COR-L47 (cell line): Measurements from ENCODE around the gene BCAS4.

Source experiments
- DNase-seq: peaks from one replicate; lab custom pipeline; 2025; lab: John Stamatoyannopoulos, UW

Gene BCAS4

DNA sequence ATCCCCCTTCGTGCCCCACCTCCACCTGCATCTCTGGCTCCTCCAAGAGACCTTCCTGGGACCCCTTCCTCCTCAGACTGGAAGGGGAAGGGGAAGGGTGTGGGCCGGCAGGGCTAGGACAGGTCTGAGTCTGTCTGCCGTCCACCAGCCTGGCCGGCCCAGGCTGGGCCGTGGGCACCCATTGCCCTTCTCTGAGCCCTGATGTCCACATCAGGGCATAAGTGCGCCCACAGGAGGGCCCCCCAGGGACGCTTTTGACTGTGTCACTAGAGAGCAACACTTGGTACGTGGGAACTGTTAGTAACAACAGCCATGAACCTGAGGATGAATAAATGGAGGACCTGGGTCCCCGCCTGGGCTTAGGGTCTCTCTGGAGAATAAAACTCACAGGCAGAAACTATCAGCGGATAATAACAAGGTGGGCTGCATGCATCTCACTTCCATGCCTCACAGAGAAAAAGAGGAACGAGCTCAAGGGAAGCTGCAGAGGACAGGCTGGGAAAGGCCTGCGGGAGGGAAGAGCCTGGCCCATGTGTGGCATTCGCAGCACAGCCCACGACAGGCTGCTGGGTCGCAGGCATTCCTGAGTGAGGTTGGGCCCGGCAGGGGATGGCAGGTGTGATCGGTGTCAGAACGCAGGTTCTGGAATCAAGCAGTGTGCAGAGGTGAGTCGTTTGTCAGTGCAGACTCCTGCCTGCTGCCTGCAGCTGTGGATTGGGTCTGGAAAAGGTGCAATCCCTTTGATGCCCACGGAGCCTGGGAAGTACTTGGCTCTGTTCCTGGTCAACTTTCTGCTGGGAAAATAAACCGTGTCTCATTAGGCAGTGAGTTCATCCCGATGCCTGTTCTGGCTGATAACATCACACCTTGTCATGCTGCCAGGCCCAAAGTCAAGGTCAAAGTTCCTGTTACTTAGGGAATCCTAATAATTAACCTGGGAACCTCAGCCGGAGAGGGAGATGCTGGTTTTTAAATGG lies 60.9 kb downstream of the BCAS4 start:
- no peak for DNase-seq

DNA sequence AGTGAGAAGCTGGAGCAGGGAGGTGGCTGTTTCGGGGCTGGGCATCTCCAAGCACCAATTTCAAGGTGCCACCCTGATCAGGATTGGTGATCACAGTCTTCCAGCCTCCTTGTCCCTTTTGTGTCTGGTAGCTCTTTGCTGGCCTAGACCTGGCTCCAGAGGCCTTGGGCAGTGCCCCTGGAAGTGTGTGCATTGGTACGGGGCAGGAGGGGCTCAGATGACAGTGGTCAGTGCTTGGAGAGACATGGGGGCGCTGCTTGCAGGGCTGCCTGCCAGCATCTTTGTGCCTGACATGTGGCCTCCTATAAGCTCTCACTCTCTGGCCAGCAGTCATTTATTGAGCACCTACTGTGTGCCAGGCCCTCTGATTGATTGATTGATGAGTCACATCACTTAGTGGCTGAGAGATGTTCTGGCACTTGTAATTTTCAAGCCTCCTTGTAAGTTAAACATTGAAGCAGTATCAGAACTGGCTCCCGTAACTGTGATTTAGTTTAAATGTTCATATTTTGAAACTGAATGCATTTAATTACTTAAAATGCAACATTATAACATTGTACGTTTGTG lies 61.7 kb downstream of the BCAS4 start:
- DNase-seq: no peak

DNA sequence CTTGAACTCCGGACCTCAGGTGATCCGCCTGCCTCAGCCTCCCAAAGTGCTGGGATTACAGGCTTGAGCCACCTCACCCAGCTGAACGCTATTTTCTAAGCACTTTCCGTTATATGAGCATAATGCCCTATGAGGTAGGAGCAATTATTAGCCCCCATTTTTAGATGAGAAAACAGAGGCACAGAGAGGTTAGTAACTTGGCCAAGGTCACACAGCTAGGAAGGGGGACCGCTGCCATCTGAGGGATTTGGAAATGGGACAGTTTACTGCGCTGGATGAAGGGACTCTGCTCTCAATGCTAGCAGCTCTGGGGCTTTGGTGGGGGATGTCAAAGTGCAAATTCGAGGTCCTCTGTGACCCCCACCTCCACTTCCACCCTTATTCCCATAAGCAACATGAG lies 62.5 kb downstream of the BCAS4 start:
- DNase-seq: no peak

DNA sequence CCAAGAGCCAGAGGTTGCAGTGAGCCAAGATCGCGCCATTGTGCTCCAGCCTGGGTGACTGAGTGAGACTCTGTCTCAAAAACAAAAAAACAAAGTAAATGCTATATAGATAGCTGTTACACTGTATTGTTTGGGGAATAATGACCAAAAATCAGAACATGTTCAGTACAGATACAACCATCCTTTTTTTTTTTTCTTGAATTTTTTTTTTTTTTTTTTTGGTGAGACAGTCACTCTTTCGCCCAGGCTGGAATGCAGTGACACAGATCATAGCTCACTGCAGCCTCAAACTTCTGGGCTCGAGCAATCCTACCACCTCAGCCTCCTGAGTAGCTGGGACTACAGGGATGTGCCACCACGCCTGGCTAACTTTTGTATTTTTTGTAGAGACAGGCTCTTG lies 63.7 kb downstream of the BCAS4 start:
- no peak for DNase-seq

DNA sequence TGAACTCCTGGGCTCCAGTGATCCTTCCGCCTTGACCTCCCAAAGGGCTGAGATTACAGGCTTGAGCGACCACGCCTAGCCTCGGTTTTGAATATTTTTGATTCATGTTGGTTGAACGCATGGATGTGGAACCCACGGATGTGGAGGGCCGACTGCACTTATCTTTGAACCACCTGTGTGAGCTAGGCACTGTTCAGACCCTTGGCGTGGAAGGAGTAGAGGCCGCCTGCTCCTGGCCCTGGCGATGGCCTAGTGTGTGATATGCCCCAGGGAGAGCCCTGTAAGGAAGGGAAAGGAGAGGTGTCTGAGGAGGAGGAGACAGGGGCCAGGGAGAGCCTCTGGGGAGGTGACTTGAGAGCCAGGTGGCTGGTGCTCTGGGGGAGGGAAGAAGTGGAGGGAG lies 64.3 kb downstream of the BCAS4 start:
- DNase-seq: no peak

DNA sequence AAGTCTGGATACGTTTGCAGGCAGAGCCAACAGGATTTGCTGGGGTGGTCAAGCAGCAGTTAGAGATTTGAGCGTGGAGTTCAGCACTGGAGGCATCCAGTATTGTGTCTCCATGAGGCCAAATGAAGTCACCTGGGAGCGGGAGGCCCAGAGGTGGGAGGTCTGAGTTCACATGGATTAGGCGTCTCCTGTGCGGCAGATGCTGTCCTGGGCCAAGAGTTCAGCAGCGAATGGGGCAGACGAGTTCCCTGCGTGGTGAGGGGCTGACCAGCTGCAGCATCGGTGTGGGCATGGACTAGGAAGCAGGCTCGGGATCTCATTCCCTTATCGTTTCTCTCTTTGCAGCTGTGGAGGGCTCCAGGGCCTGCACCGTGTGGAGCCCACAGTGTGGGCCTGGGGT lies 66.2 kb downstream of the BCAS4 start:
- no peak for DNase-seq

DNA sequence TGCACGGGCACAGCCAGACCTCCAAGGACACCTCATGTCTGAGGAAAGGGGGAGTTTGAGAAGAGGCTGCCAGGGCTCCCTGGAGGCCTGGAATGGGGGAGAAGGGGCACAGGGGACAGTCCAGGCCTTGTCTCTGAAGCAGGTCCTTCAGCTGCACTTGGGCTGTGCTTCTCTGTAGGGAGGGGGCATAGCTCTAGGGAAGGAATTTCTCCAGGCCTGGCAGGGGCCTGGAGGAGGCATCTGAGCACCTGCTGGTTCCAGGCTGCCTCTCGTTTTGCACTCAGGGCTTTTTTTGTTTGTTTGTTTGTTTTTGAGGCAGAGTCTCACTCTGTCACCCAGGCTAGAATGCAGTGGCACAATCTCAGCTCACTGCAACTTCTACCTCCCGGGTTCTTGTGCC lies 67.7 kb downstream of the BCAS4 start:
- no peak for DNase-seq

DNA sequence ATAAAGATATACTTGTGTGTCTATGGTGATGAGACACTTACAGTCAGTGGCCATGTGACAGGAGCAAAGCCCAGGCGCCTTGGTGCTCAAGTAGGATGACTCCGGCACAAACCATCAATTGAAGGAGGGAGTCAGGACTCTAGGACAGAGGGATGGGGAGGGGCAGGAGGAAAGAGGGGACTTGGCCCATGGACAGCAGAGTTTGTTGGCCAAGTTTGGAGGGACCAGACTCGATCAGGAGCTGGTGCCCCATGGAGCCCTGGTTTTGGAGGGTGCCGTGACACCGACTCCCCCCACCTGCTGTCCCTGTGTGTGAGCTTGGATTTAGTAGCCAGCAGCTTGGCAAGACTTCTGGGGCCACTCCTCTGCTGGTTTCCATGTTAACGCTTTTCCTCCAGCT lies 70.3 kb downstream of the BCAS4 start:
- no peak for DNase-seq

DNA sequence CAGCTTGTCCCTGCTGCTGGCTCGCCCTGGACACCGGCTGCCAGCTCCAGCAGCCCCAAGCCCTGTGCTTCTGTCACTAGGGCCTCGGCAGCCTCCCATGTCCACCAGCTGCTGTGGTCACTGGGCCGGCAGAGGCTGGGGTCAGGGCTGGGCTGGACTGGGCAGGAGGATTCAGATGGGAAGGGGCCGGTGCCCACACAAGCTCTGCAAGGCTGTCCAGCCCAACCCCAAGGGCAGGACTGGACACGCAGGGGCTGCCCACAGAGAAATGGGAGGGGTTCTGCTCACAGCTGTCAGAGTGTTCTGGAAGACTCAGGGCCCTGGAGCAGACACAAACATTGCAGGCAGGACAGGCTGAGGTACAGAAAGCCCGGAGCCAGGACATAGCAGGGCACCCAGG lies 70.7 kb downstream of the BCAS4 start:
- DNase-seq: no peak

DNA sequence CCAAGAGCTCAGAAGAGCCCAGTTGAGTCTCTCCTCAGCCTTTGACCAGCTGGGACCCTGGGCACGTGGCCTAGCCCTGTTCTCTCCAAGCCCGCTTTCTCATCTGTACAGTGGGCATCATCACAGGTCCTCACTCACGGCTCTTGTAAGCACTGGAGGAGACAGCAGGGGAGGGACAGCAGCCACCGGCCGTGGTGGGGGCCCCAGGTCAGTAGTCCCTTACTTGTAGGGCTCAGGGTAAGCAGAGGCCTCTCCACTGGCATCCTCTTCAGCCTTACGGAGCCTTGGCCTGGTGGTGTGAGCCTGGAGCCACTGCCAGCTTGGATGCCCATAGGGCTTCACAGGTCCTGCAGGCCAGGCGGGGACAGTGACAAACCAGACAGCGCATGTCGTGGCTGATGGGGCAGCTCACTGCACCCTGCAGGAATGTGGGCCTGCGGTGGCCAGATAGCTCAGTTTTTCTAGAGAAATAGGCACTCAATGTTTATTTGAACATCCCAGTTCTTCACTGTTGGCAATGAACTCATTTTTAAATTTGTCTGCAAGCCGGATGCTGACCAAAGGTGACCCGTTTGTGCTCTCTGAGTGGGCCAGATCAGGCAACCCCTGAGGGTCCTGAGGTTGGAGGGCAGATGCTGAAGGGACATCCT lies 71.3 kb downstream of the BCAS4 start:
- DNase-seq: no peak

DNA sequence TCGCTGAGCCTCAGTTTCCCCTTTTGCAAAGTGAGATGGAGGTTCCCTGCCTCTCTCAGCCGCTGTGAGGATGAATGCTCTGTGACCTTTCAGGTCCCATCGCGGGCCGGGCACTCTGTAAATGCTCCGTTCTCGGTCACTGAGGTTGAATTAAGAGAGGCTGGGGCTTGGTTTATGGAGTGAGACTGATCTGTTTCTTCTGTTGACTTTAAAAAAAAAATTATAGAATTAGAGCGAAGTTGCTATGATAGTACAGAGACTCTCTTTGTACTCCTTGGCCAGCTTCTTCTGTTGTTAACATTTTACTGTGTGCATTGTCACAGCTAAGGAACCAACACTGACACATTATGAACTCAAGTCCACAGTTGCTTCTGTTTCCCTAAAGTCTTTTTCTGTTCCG lies 72.0 kb downstream of the BCAS4 start:
- DNase-seq: no peak

DNA sequence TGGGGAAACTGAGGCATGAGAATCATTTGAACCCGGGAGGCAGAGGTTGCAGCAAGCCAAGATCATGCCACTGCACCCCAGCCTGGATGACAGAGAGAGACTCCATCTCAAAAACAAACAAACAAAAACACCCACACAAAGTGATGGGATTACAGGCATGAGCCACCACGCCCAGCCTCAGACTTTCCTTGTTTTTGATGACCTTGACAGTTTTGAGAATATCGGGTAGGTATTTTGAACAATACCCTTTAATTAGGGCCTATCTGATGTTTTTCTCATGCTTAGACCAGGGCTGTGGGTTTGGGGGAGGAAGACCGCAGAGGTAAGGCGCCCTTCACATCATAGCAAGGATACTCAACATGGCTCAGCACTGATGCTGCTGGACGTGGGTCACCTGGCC lies 72.9 kb downstream of the BCAS4 start:
- DNase-seq: no peak

DNA sequence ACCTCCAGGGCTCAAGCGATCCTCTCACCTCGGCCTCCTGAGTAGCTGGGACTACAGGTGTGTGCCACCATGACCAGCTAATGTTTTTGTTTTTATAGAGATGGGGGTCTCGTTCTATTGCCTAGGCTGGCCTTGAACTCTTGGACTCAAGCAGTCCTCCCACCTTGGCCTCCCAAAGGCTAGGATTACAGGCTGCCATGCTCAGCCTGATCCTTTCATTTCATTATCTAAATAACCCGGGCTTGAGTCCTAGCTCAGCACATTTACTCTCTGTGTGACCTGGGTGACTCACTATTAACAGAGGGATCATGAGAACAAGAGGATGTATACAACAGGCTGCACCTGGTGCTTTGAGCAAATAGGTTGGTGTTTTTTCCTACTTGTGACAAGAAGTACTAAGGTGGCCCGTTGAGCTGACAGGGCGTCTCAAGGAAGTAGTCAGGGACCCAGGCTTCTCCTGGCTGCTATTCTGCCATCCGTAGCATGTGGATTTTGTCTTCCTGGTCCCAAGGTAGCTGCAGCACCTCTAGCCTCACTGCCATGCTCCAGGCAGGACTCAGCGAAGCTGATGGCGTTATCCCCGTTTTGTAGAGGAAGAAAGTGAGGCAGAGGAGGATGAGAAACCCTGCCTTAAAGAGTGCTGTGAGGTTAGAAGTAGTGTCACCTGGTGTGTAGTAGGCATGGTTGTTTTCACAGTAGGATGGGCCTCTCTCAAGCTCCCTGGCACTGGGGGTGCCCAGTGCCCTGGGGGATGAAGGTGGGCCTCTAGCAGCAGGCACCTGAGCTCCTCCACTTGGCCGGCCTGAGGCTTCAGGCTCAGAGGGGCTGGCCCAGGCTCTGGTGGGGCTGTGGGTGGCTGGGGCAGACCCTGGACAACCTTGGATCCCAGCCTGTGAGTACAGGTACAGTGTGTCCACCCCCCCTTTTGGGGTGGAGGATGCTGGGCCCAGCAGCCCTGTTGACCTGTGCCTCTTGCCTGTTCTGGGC lies 73.9 kb downstream of the BCAS4 start:
- no peak for DNase-seq

DNA sequence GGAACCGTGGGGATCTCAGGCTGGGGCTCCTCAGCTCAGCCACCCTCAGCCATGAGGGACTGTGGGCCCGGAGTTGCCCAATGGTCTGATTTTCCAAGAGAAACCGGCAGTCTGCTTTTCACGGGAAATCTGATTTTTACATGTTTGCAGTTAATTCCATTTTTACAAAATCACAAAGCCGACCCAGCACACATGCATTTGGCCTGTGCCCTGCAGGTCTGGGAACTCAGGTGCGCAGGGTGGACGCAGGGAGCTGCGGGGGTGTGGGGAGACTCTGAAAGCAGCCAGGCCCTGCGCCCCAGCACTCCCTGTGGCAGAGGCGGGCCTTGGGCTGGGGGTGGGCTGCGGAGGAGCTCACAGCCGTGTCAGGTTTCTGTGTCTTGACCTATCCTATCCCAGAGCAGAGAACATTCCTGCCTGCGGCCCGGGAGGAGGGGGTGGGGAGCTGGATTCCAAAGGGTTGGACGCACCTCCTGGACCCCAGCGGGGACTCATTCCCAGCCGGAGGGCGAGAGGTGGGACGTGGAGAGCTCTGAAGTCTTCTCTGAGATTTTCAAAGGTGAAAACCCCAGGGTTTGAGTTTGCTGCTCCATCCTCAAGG lies 75.8 kb downstream of the BCAS4 start:
- no peak for DNase-seq

DNA sequence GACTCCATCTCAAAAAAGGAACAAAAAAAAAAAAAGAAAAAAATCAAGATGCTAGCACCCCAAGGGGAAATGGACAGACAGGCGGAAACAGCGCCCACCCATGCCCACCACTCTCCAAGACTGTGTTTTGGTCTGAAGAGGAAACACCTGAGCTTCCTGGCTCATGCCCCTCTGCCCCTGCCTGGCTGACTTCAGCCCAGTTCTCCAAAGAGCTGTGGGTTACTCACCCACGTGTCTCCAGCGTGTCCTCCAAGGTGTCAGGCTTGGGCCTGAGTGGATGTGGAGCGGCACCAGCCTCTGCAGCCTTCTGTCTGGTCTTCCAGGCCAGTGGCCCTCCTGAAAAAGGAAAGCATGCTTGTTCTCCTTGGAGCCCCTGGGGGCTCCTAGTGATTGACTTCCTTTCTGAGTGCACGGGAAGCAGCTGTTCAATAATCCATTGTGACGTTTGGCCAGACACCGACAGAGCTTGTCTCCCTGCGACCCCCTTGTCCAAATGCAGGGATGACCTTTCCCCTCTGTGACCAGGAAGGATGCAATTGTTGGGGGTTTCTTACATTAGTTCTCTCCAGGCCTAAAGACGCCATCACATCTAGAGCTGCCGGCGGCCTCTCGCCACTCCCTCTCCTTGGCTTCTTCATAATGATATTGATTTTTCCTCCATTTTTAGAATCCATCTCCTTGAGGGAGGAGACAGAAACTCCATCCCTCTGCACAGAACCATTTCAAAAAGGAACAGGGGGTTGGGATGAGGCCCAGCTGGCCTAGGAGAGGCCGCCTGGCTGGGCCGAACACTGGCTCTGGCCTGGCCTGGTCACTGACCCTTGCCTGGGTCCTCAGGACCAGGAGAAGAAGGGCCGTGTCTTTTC lies 77.9 kb downstream of the BCAS4 start:
- DNase-seq: no peak

DNA sequence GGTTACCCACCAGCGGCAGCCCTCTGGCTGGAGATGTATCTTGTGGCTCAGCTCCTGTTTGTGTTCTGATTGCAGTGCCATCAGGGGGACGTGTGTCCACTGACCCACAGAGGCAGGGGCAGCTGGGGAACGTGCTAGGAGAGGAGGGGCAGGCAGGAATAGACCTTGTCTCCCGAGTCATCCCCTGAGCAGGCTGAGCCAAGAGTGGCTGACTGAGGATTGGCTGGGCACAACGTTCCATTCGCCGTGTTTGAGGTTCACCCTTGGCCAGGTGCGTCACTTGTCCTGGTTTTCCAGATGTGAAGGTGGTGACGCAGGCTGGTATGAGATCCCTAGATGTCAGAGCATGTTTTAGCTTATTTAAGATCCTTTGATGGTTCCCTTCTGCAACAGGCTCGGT lies 78.7 kb downstream of the BCAS4 start:
- DNase-seq: no peak

DNA sequence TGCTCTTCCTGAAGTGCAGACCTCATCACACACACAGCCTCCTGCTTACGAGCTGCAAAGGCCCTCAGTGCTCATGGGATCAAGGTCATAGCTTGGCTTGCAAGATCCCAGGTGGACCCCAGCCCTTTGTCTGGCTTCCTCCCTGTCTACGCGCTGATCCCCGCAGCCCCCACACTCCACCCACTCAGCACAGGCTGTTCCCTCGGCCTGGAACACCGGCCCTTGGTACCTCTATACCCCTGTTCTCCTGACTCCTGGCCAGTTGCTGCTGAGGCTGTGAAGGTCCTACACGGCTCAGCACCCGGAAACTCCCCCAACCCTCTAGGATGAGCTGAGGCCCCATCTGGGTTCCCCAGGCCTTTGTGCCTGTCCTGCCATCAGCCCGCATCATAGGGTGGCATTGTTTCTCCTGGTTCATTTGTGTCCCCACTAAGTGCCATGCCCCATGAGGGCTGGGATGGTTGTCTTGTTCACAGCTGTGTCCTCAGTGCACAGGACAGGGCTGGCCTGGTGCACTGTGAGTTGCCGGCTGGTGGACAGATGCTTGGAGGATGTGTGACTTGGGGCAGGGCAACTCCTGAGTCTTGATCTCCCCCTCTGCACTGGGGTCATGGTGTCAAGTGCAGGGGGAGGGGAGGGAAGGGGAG lies 79.4 kb downstream of the BCAS4 start:
- DNase-seq: no peak

DNA sequence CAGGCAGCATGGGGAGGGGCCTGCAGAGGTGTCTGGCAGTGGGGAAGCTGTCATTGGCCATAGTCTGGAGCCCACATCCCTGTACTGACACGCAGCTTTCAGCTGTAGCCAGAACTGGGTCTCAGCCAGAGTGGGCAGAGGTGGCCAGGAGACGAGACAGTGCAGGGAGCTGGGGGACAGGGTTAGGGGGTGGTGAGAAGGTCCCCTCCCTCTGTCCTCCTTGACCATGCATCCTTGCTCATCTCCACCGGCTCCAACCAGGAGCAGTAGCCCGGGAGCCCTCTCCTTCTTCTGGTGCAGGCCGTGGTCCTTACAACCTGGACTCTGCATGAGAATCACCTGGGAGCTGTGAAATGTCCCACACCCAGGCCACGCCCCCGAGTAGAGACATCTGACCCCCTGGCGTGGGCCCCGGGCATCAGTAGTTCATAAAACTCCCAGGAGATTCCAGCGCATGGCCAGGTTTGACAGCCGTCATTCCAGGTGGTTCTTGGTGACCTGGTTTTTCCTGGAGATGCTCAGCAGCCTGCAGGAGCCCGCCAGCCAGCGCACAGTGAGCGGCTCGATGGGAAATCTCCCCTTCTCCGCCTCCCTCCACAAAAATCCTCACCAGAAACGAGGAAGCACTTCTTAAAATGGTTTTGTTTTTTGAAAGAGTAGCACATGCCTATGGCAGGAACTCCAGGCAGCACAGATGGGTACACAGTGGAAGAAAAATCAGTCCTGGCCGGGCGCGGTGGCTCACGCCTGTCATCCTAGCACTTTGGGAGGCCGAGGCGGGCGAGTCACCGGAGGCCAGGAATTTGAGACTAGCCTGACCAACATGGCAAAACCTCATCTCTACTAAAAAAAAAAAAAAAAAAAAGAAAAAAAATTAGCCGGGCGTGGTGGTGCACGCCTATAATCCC lies 80.2 kb downstream of the BCAS4 start:
- no peak for DNase-seq
